Activated CD4-positive, alpha-beta memory T cell treated with anti-CD3 and anti-CD28 coated beads, Interleukin-2, amount 10 ng/mL, durations not matched to agents 7 days and 5 days (primary cell): Measurements from ENCODE around the gene SNRPE. TPM values are rescaled to one million over a fixed set of nuclear protein-coding genes. Genes with fewer than 3 reads are reported as not detected.
"Not testable (repeated sequence)": the region's sequence is repeated elsewhere in the genome, so short reads cannot be mapped to it uniquely, and the experiment has no call there.

Experiments
- CTCF ChIA-PET: fragments of 350-600 bp; sonication (Branson Sonifier 250); formaldehyde crosslinking; loops from one replicate; lab custom pipeline; 2021; ENCODE audit warnings: antibody characterized with exemption, inconsistent platforms; lab: Charles Lee
- POLR2A ChIA-PET: fragments of 350-600 bp; sonication (Branson Sonifier 250); formaldehyde crosslinking; loops from one replicate; lab custom pipeline; 2021; ENCODE audit warnings: antibody characterized with exemption; lab: Charles Lee
- DNase-seq: peaks from one replicate; pipeline ENCODE4 v3.0.0-alpha.2; 2020
- H3K27ac Mint-ChIP-seq: one replicate; pipeline ENCODE4 v1.8.0; 2021; ENCODE audit warnings: mild to moderate bottlenecking, mixed read lengths
- H3K27me3 Mint-ChIP-seq: one replicate; pipeline ENCODE4 v1.8.0; 2021; ENCODE audit warnings: mixed read lengths
- H3K36me3 Mint-ChIP-seq: one replicate; pipeline ENCODE4 v1.8.0; 2021; ENCODE audit warnings: low read depth, mixed read lengths
- H3K4me1 Mint-ChIP-seq: one replicate; pipeline ENCODE4 v1.8.0; 2021; ENCODE audit warnings: mixed read lengths
- H3K4me3 Mint-ChIP-seq: one replicate; pipeline ENCODE4 v1.8.0; 2021; ENCODE audit warnings: mild to moderate bottlenecking, mixed read lengths
- H3K9me3 Mint-ChIP-seq: one replicate; pipeline ENCODE4 v1.8.0; 2021; ENCODE audit warnings: mixed read lengths
- total RNA-seq, 2 experiments: library from RNA; stranded (reverse); gene quantifications; one replicate each; pipeline ENCODE4 v1.2.3, GENCODE V29; 2021

The SNRPE gene
- 100 to 1,000 TPM; 151 to 163 TPM for total RNA-seq

DNA sequence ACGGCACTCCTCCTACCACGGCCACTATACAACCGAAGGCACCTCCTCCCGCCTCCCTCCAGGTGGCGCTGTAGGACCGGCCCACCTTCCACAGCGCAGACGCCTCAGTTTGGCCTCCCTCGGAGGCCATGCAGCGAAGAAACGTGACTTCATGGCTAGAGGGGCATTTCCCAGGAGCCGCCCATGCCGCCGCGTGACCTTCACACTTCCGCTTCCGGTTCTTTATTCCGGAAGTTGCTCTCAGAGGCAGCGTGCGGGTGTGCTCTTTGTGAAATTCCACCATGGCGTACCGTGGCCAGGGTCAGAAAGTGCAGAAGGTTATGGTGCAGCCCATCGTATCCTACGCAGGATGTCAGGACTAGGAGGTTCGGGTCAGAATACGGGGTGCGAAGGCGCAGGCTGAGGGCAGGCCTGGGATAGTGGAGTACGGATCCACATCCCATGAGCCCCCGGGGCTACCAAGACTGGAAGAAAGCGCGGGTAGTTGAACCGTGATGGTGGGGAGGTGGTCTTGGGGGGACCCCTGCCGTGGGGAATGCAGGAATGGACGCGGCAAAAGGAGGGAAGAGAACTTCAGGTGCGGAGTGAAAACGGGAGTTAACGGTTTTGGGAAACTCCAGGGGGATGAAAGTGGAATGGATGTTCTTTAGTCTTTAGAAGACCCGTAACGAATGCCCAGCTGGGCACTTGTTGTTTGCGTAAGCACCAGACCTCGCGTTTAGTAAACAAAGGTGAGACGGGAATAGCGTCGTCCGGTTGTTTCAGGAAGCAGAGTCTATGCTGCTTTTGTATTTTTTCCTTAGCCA is at the start of gene SNRPE:
SNRPE (plus strand) TSS at position 221 of the 806 bp plus-strand sequence; CDS start at position 282, 61 bp downstream.
- Mint-ChIP-seq H3K4me3 (peak within 1 kb of the TSS; percentile 97), H3K27ac (peak within 1 kb of the TSS; percentile 82), H3K27me3 (no peaks in the 10 kb centered on the region), H3K36me3 (peaks cover 40% of the 10 kb centered on the region), H3K9me3 (no peaks in the 10 kb centered on the region), H3K4me1 (peaks cover 30% of the 10 kb centered on the region)
- peak; percentile 97 for DNase-seq
- ChIA-PET POLR2A (interaction anchor here (0.8 to 1.8 kb wide), 4 partner anchors 235 to 274 kb away, joined by 3 to 7 read pairs (median 3); partner anchors contain the start of gene ATP2B4), CTCF (interaction anchor here (0.7 to 5.0 kb wide), 11 partner anchors 10 to 345 kb away, joined by 3 to 46 read pairs (median 4); partner anchors contain the start of gene ATP2B4)

DNA sequence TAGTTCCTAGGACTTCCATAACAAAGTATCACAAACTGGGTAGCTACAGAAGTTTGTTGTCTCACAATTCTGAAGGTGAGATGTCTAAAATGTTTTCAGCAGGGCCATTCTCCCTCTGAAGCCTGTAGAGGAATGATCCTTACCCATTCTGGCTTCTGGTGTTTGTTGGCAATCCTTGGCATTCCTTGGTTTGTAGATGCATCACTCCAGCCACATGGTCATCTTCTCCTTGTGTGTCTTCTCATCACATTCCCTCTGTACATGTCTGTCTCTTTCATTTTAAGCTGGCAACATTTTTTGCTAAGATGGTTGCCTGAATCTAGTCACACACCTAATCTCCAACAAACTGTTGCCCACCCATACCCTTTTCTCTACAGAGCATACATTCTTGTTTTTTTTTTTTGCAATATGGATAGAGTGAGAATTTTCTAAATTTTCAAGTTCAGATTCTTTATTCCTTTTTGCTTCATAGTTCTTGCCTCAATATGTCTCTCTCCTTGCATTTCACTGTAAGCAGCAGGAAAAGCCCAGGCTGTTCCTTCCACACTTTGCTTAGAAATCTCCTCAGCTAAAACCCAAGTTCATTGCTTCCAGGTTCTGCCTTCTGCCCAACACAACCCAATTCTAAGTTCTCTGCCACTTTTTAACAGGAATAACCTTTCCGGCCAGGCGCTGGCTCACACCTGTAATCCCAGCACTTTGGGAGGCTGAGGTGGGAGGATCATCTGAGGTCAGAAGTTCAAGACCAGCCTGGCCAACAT is 47.6 kb upstream of the SNRPE start:
- CTCF ChIA-PET = no interaction called here
- H3K9me3 Mint-ChIP-seq = no peaks in the 10 kb centered on the region
- no peak overlapping the region for H3K27ac Mint-ChIP-seq
- peaks cover 9% of the 10 kb centered on the region for H3K4me1 Mint-ChIP-seq
- no peak for DNase-seq
- peaks cover 55% of the 10 kb centered on the region for H3K36me3 Mint-ChIP-seq
- no peak overlapping the region for H3K4me3 Mint-ChIP-seq
- no peaks in the 10 kb centered on the region for H3K27me3 Mint-ChIP-seq
- POLR2A ChIA-PET = interaction anchor here (1.6 to 2.1 kb wide), 2 partner anchors 48 to 49 kb away, joined by 3 to 5 read pairs; partner anchors contain the start of gene LAX1

DNA sequence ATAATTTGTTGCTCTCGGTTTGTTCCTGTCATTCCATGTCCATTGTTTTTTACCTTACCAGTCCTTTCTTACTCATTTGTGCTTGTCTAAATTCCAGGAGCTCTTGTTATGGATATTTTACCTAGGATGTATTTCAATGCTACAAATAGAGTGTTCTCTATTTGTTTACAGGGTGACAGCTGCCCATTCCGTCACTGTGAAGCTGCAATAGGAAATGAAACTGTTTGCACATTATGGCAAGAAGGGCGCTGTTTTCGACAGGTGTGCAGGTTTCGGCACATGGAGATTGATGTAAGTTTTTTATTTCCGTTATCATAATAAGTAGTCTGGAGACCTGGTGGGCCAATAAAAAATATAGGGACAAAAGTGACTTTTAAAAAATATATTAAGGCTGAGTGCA is 43.0 kb upstream of the SNRPE start:
- DNase-seq = no peak
- Mint-ChIP-seq H3K27ac (no peak overlapping the region), H3K9me3 (no peaks in the 10 kb centered on the region), H3K4me1 (peaks cover 9% of the 10 kb centered on the region), H3K36me3 (peaks cover 66% of the 10 kb centered on the region), H3K27me3 (no peaks in the 10 kb centered on the region), H3K4me3 (no peak overlapping the region)
- ChIA-PET POLR2A (no interaction called here), CTCF (no interaction called here)

GRCh38 chr1:203823306-203823705 is 38.1 kb upstream of the SNRPE start:
- Mint-ChIP-seq H3K4me3 (no peak overlapping the region), H3K36me3 (peaks cover 66% of the 10 kb centered on the region), H3K9me3 (no peaks in the 10 kb centered on the region), H3K27me3 (no peaks in the 10 kb centered on the region), H3K27ac (no peak overlapping the region), H3K4me1 (peaks cover 20% of the 10 kb centered on the region)
- ChIA-PET POLR2A (no interaction called here), CTCF (interaction anchor here (1.4 kb wide), 1 partner anchor 12 kb away, joined by 3 read pairs; no protein-coding TSS in a partner anchor)
- DNase-seq = no peak

DNA sequence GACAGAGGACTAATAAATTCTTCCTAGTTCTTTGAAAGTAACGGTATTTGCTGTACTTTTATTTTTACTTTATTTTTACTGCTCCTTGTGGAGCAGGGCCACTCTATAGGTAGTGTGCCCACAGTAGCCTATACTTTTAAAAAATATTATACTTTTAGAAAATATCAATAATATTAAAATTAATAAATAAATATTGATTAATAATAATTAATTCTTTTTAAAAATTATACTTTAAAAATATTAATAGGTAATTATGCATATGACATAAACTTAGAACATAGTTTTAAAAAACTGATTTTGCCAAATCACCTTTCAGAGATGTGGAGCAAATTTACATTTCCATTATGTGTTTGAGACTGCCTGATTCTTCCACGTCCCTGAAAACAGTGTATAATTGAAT is 35.2 kb upstream of the SNRPE start:
- H3K9me3 Mint-ChIP-seq = no peaks in the 10 kb centered on the region
- no peaks in the 10 kb centered on the region for H3K27me3 Mint-ChIP-seq
- POLR2A ChIA-PET = no interaction called here
- peaks cover 20% of the 10 kb centered on the region for H3K4me1 Mint-ChIP-seq
- peaks cover 71% of the 10 kb centered on the region for H3K36me3 Mint-ChIP-seq
- no peak for DNase-seq
- CTCF ChIA-PET = no interaction called here
- no peak overlapping the region for H3K27ac Mint-ChIP-seq
- H3K4me3 Mint-ChIP-seq = no peak overlapping the region

GRCh38 chr1:203828002-203828401 is 33.4 kb upstream of the SNRPE start:
- Mint-ChIP-seq H3K27ac (no peak overlapping the region), H3K4me3 (no peak overlapping the region), H3K9me3 (no peaks in the 10 kb centered on the region), H3K4me1 (peaks cover 13% of the 10 kb centered on the region), H3K36me3 (peaks cover 58% of the 10 kb centered on the region), H3K27me3 (no peaks in the 10 kb centered on the region)
- DNase-seq = no peak
- ChIA-PET POLR2A (no interaction called here), CTCF (no interaction called here)

DNA sequence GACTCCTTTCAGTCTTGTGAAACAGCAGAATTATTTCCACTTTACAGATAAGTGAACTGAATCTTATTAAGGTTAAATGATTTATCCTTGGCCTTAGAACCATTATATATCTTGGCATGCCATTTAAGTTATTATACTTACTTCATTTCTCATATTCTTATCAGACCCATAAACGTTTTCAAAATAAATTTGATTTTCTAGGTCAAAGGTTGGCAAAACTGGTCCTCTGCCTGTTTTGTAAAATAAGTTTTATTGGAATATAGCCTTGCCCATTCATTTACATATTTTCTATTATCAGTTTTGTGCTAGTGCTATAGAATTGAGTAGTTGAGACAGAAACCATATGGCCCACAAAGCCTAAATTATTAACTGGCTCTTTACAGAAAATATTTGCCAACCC is 32.9 kb upstream of the SNRPE start:
- Mint-ChIP-seq H3K4me1 (peaks cover 11% of the 10 kb centered on the region), H3K36me3 (peaks cover 59% of the 10 kb centered on the region), H3K27me3 (no peaks in the 10 kb centered on the region), H3K9me3 (no peaks in the 10 kb centered on the region), H3K27ac (no peak overlapping the region), H3K4me3 (no peak overlapping the region)
- CTCF ChIA-PET = no interaction called here
- POLR2A ChIA-PET = no interaction called here
- no peak for DNase-seq

- H3K9me3 Mint-ChIP-seq, CTCF ChIA-PET, H3K4me1 Mint-ChIP-seq, H3K27me3 Mint-ChIP-seq, H3K27ac Mint-ChIP-seq, H3K4me3 Mint-ChIP-seq, DNase-seq, POLR2A ChIA-PET: not testable (repeated sequence)
- peaks cover 60% of the 10 kb centered on the region for H3K36me3 Mint-ChIP-seq
Observed at GRCh38 chr1:203829247-203829646, 32.2 kb upstream of the SNRPE start.

GRCh38 chr1:203835476-203835875 is 25.9 kb upstream of the SNRPE start:
- ChIA-PET POLR2A (no interaction called here), CTCF (interaction anchor here (1.4 kb wide), 1 partner anchor 8 kb away, joined by 3 read pairs; no protein-coding TSS in a partner anchor)
- peaks cover 56% of the 10 kb centered on the region for H3K36me3 Mint-ChIP-seq
- H3K9me3 Mint-ChIP-seq = no peaks in the 10 kb centered on the region
- no peaks in the 10 kb centered on the region for H3K27me3 Mint-ChIP-seq
- H3K4me1 Mint-ChIP-seq = no peaks in the 10 kb centered on the region
- no peak for DNase-seq
- no peak overlapping the region for H3K27ac Mint-ChIP-seq
- H3K4me3 Mint-ChIP-seq = no peak overlapping the region

DNA sequence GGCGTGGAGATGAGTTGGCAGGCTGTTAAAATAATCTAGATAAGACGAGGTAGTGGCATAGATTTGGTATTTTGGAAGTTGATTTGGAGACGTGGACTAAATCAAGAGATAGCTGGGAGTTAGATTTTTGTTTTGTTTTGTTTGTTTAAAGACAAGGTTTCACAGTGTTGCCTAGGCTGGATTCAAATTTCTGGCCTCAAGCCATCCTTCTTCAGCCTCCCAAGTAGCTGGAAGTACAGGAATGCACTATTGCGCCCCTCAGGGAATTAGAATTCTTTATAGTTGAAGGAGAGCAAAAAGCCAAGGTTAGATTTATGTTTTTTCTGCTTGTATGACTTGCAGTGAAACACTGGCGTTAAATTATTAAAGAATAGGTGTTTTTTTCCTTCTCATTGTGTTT is 22.3 kb upstream of the SNRPE start:
- CTCF ChIA-PET = no interaction called here
- Mint-ChIP-seq H3K27ac (no peak overlapping the region), H3K9me3 (no peaks in the 10 kb centered on the region), H3K36me3 (peaks cover 64% of the 10 kb centered on the region), H3K4me1 (no peaks in the 10 kb centered on the region), H3K27me3 (no peaks in the 10 kb centered on the region), H3K4me3 (no peak overlapping the region)
- DNase-seq = no peak
- POLR2A ChIA-PET = no interaction called here

DNA sequence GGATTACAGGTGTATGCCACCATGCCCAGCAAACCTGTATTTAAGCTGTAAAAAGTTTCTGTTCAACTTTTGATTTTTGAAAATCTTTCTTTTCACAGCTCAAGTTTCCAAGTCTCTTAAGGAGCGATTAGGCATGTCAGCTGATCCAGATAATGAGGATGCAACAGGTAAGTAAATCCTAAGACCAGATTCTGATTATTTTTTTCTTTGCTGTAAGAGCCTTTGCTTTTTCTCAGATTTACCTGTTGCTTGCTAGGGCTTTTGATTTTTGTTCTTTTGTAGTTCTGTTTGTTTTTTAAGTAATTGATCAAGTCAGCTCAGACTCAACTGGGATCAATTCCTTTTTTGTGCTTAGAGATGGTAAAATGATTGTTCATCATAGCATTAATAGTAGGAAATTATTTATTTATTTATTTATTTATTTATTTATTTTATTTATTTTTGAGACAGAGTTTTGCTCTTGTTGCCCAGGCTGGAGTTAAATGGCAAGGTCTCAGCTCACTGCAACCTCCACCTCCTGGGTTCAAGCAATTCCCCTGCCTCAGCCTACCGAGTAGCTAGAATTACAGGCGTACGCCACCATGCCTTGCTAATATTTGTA is 21.1 kb upstream of the SNRPE start:
- ChIA-PET CTCF (no interaction called here), POLR2A (no interaction called here)
- Mint-ChIP-seq H3K27me3 (no peaks in the 10 kb centered on the region), H3K27ac (no peak overlapping the region), H3K36me3 (peaks cover 63% of the 10 kb centered on the region), H3K4me1 (no peaks in the 10 kb centered on the region), H3K4me3 (no peak overlapping the region), H3K9me3 (no peaks in the 10 kb centered on the region)
- DNase-seq = no peak

- no peaks in the 10 kb centered on the region for H3K27me3 Mint-ChIP-seq
- peaks cover 69% of the 10 kb centered on the region for H3K36me3 Mint-ChIP-seq
- no peak overlapping the region for H3K4me3 Mint-ChIP-seq
- CTCF ChIA-PET = interaction anchor here (0.6 kb wide), 1 partner anchor 215 kb away, joined by 3 read pairs; no protein-coding TSS in a partner anchor
- no peak for DNase-seq
- H3K27ac Mint-ChIP-seq = no peak overlapping the region
- H3K4me1 Mint-ChIP-seq = no peaks in the 10 kb centered on the region
- POLR2A ChIA-PET = no interaction called here
- no peaks in the 10 kb centered on the region for H3K9me3 Mint-ChIP-seq
Observed at GRCh38 chr1:203842559-203842876, 18.9 kb upstream of the SNRPE start.

DNA sequence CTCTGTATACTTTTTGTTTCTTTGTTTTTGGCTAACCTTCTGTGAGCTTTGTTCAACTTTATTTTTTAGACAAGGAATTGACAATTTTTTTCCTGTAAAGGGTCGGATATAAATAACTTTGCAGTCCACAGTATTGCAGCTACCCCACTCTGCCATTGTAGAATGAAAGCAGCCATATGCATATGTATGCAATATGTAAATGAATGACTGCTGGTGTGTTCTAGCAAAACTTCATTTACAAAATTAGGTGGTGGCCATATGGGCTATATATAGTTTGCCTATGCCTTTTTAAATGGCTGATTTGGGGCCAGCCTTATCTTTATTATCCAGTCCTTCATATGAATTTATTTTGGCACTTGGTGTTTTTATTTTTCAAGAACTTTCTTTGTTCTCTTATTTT is 18.0 kb upstream of the SNRPE start:
- H3K27me3 Mint-ChIP-seq = no peaks in the 10 kb centered on the region
- H3K36me3 Mint-ChIP-seq = peaks cover 68% of the 10 kb centered on the region
- ChIA-PET CTCF (interaction anchor here (0.9 to 1.4 kb wide), 2 partner anchors 17 to 577 kb away, joined by 3 read pairs; no protein-coding TSS in a partner anchor), POLR2A (no interaction called here)
- no peak for DNase-seq
- no peak overlapping the region for H3K27ac Mint-ChIP-seq
- no peaks in the 10 kb centered on the region for H3K4me1 Mint-ChIP-seq
- no peak overlapping the region for H3K4me3 Mint-ChIP-seq
- H3K9me3 Mint-ChIP-seq = no peaks in the 10 kb centered on the region
